K562 (cell line): Measurements from ENCODE around the gene SLC38A10. TPM values are rescaled to one million over a fixed set of nuclear protein-coding genes. Genes with fewer than 3 reads are reported as not detected.

Experiments used
- ATAC-seq: fragments of 200-7000 bp; cut with Tn5 transposase; 3 replicates; pipeline ENCODE4 v1.9.1; 2020; ENCODE audit warnings: moderate library complexity
- BruUV-seq: library from RNA; stranded (reverse); fragments of 400-500 nt; replicated peaks from 2 replicates; lab custom pipeline; 2021; lab: Mats Ljungman, UMichigan
- CTCF ChIA-PET: fragments of 300-600 bp; formaldehyde crosslinking; extraction: SDS; loops from one replicate; lab custom pipeline; 2021; ENCODE audit warnings: low intra/inter-chr PET ratio; lab: Yijun Ruan, JAX
- POLR2A ChIA-PET: fragments of 300-600, 350-650 bp; sonication (Branson Sonifier 250); formaldehyde crosslinking; extraction: SDS; loops from one replicate; lab custom pipeline; 2021; ENCODE audit warnings: antibody characterized with exemption, inconsistent platforms; lab: Yijun Ruan, JAX
- DNase-seq, 4 experiments: peaks; one replicate each; pipeline versions ENCODE4 v3.0.0 to v3.0.0-alpha.2; 2011 to 2018; ENCODE audit warnings: low spot score in 3 of 4, mixed read lengths in 3 of 4; ENCODE audit errors: extremely low read depth in 1 of 4
- FAIRE-seq: peaks from 2 replicates; lab custom pipeline; 2011; peaks lifted over from hg19 to GRCh38; lab: Jason Lieb, UNC
- H2AFZ ChIP-seq: 2 replicates; pipeline ENCODE4 v1.6.0; 2011; ENCODE audit warnings: low read depth, low read length, control low read depth, inconsistent platforms
- H3K27ac ChIP-seq: fragments of 200-600 bp; 3 replicates; pipeline ENCODE4 v1.8.0; 2011; ENCODE audit warnings: low read depth, mild to moderate bottlenecking, control low read depth, inconsistent platforms, low read length, moderate library complexity, mixed read lengths; ENCODE audit errors: extremely low read depth
- H3K27me3 ChIP-seq, 2 experiments: fragments of 300-600 bp in 1 of 2; 2 replicates in 1 of 2; 3 replicates in 1 of 2; pipeline versions ENCODE4 v1.6.0 to v1.8.0; 2011; ENCODE audit warnings: inconsistent platforms in 2 of 2, low read length in 2 of 2, mild to moderate bottlenecking in 1 of 2, mixed read lengths in 1 of 2, moderate library complexity in 1 of 2; ENCODE audit not compliant: control insufficient read depth in 2 of 2, insufficient read depth in 2 of 2
- H3K36me3 ChIP-seq: fragments of 300-600 bp; 3 replicates; pipeline ENCODE4 v1.8.0; 2011; ENCODE audit warnings: mild to moderate bottlenecking, low read length, inconsistent platforms; ENCODE audit not compliant: control insufficient read depth, insufficient read depth
- H3K4me1 ChIP-seq, 2 experiments: fragments of 200-600 bp in 1 of 2; replicated peaks in 1 of 2; 2 replicates in 1 of 2; 3 replicates in 1 of 2; pipeline versions ENCODE4 v1.5.1 to v1.8.0; 2011; ENCODE audit warnings: inconsistent platforms in 2 of 2, low read length in 2 of 2, mild to moderate bottlenecking in 1 of 2, mixed read lengths in 1 of 2, moderate library complexity in 1 of 2; ENCODE audit not compliant: control insufficient read depth in 2 of 2, insufficient read depth in 2 of 2
- H3K4me2 ChIP-seq: 2 replicates; pipeline ENCODE4 v1.6.1; 2011; ENCODE audit warnings: low read length, control low read depth, inconsistent platforms, mixed read lengths; ENCODE audit not compliant: insufficient read depth
- H3K4me3 ChIP-seq: fragments of 200-600 bp; sonication (generic), shearing (Covaris generic); 2 replicates; pipeline ENCODE4 v1.5.1; 2016; ENCODE audit warnings: control low read depth, inconsistent platforms
- H3K79me2 ChIP-seq: fragments of 200-600 bp; 3 replicates; pipeline ENCODE4 v1.8.0; 2011; ENCODE audit warnings: low read length, inconsistent platforms; ENCODE audit not compliant: control insufficient read depth, insufficient read depth
- H3K9ac ChIP-seq, 2 experiments: 2 replicates each; pipeline versions ENCODE4 v1.6.0 to v1.6.1; 2011; ENCODE audit warnings: low read depth in 2 of 2, low read length in 2 of 2, control low read depth in 1 of 2, inconsistent platforms in 1 of 2, mild to moderate bottlenecking in 1 of 2, mixed read lengths in 1 of 2; ENCODE audit not compliant: insufficient read depth in 1 of 2
- H3K9me1 ChIP-seq: one replicate; pipeline ENCODE4 v1.6.0; 2011; ENCODE audit warnings: inconsistent platforms, mild to moderate bottlenecking, low read length, moderate library complexity; ENCODE audit not compliant: control insufficient read depth, insufficient read depth
- H3K9me3 ChIP-seq: replicated peaks from 2 replicates; pipeline ENCODE4 v1.5.1; 2011; ENCODE audit warnings: low read depth, low read length, inconsistent platforms; ENCODE audit not compliant: control insufficient read depth, insufficient read depth
- H4K20me1 ChIP-seq: replicated peaks from 2 replicates; pipeline ENCODE4 v1.6.1; 2011; ENCODE audit warnings: low read length, inconsistent platforms, mixed read lengths; ENCODE audit not compliant: control insufficient read depth, insufficient read depth
- BRCA1 ChIP-seq, 2 experiments: fragments of 450-650 bp in 1 of 2; sonication (generic) in 1 of 2; formaldehyde crosslinking in 1 of 2; IDR thresholded peaks; 2 replicates each; pipeline versions ENCODE4 v1.5.0 to v1.6.1; 2017 to 2020; ENCODE audit warnings: mild to moderate bottlenecking in 1 of 2, missing genetic modification reagents in 1 of 2
- CREBBP ChIP-seq: IDR thresholded peaks from one replicate; pipeline ENCODE4 v1.6.1; 2012; ENCODE audit warnings: low read depth, mild to moderate bottlenecking, control low read depth, inconsistent platforms, low read length
- ELF4 ChIP-seq: fragments of 450-650 bp; formaldehyde crosslinking; IDR thresholded peaks from 2 replicates; pipeline ENCODE4 v1.4.0; 2022; ENCODE audit warnings: missing genetic modification characterization
- HDGF ChIP-seq: fragments of 450-650 bp; IDR thresholded peaks from 2 replicates; pipeline ENCODE4 v1.6.1; 2016
- MTA2 ChIP-seq: fragments of 450-650 bp; IDR thresholded peaks from 2 replicates; pipeline ENCODE4 v1.6.1; 2016; ENCODE audit warnings: low read depth
- WGBS: fragments of 100-300 bp; shearing (Covaris generic); methylation state at CpG from one replicate; pipeline ENCODE4 v1.1.6; 2016; ENCODE audit warnings: low coverage, mixed read lengths; ENCODE audit not compliant: insufficient coverage; ENCODE audit errors: missing lambda C conversion rate; 5-methylcytosine and 5-hydroxymethylcytosine counted together
- in situ Hi-C: fragments of 300-500 bp; cut with MboI; formaldehyde crosslinking; loops from 4 replicates; pipeline ENCODE4 v1.15.0; 2018; ENCODE audit warnings: inconsistent platforms, mixed read lengths
- intact Hi-C: fragments of 100-400 bp; cut with micrococcal nuclease; formaldehyde crosslinking; loops from 2 replicates; pipeline ENCODE4 v1.14.2; 2022
- polyA plus RNA-seq, 8 experiments: library from polyadenylated mRNA; depleted of rRNA in 4 of 8; stranded (reverse) in 5 of 8; unstranded in 3 of 8; fragments of >200 nt; fragmentation: Nextera tagmentation in 2 of 8; fragmentation: Illumina TruSeq in 1 of 8; extraction: Ambion mirVana in 2 of 8; extraction: Trizol in 1 of 8; gene quantifications; 2 replicates each; pipeline versions ENCODE4 v1.2.1 to v1.2.3, GENCODE V29; 2011 to 2014; ENCODE audit warnings: inconsistent platforms in 1 of 8, missing spikeins in 1 of 8
- total RNA-seq, 7 experiments: library from RNA; depleted of rRNA in 6 of 7; stranded (reverse); fragments of >200 nt in 6 of 7; fragmentation: Illumina TruSeq in 2 of 7; extraction: Trizol in 2 of 7; gene quantifications; 2 replicates each; pipeline versions ENCODE4 v1.2.1 to v1.2.3, GENCODE V29; 2011 to 2021; ENCODE audit warnings: low replicate concordance in 1 of 7
- TF ChIP-seq, protein P1 (sequence below): fragments of 250-450 bp; sonication (Bioruptor Pico); IDR thresholded peaks from 2 replicates; pipeline ENCODE4 v1.8.0; 2022; ENCODE audit warnings: moderate library complexity, mild to moderate bottlenecking, inconsistent platforms

SLC38A10 gene
- total and polyA plus RNA-seq, 9 of the 15 experiments (the other 6 are each of a cell fraction or from before 2014, with no cell fraction given): 0.45 to 54.2 (median 13.8) TPM

DNA sequence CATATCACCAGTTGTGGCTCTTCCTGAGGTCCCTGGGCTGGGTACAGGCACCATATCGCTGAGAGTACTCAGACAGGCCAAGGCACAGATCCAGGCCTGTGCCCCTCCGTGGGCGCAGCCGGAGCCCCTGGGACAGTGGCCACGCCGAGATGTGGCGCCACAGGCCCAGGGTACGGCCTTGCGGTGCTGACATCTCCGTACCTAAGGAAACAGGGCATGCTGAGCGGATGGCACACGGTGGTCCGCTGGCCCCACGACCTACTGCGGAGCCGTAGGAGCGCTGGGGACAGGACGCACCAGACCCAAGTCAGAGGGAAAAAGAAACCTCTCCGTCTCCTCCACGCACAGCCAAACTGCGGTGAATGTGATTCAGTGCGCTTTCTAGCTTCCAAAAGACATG, 29.5 kb downstream of the SLC38A10 start:
- H3K36me3 ChIP-seq: peaks cover 68% of the 10 kb centered on the region; the same call in 2 of the 3 replicates
- H3K4me3 ChIP-seq: no peak overlapping the region
- no peaks in the 10 kb centered on the region for H3K9me1 ChIP-seq
- 0 out of 4 replicates have a peak overlapping the region, but pooled peaks of 1 of the 2 experiments have one; percentile 41 for H3K9ac ChIP-seq
- no peaks in the 10 kb centered on the region for H3K9me3 ChIP-seq
- intact Hi-C loops: no loop called here
- H3K79me2 ChIP-seq: no peaks in the 10 kb centered on the region
- no peak for FAIRE-seq
- H3K4me2 ChIP-seq: no peak overlapping the region
- no peak for DNase-seq
- no peak overlapping the region for H3K27ac ChIP-seq
- TF ChIP-seq BRCA1 (IDR thresholded peaks at IDR 0.05) (no peak), BRCA1 (CRISPR knock-in tag; IDR thresholded peaks at IDR 0.05) (no peak), HDGF (no peak), ELF4 (CRISPR knock-in tag) (no peak), CREBBP (no peak), MTA2 (no peak)
- TF ChIP-seq, protein P1, sequence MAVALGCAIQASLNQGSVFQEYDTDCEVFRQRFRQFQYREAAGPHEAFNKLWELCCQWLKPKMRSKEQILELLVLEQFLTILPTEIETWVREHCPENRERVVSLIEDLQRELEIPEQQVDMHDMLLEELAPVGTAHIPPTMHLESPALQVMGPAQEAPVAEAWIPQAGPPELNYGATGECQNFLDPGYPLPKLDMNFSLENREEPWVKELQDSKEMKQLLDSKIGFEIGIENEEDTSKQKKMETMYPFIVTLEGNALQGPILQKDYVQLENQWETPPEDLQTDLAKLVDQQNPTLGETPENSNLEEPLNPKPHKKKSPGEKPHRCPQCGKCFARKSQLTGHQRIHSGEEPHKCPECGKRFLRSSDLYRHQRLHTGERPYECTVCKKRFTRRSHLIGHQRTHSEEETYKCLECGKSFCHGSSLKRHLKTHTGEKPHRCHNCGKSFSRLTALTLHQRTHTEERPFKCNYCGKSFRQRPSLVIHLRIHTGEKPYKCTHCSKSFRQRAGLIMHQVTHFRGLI: no peak
- ChIA-PET POLR2A (no interaction called here), CTCF (no interaction called here)
- ATAC-seq: no peak
- no TSS peak for BruUV-seq
- no peaks in the 10 kb centered on the region for H4K20me1 ChIP-seq
- WGBS: 95% methylated on average over 18 of the region's 22 CpGs
- H2AFZ ChIP-seq: no peak overlapping the region
- no peaks in the 10 kb centered on the region for H3K27me3 ChIP-seq
- peaks cover 2 to 28% of the 10 kb centered on the region in 2 experiments; a peak in 3 of 5 replicates for H3K4me1 ChIP-seq
- in situ Hi-C loops: no loop called here
